HG03558 (cell line): ENCODE measurements around the gene WRNIP1.

Experiments used
- ATAC-seq: cut with Tn5 transposase; IDR thresholded peaks from one replicate; pipeline ENCODE4 v1.9.1; 2021; ENCODE audit warnings: moderate number of reproducible peaks; ENCODE audit not compliant: unreplicated experiment; ENCODE audit errors: extremely low read depth

WRNIP1 gene

DNA sequence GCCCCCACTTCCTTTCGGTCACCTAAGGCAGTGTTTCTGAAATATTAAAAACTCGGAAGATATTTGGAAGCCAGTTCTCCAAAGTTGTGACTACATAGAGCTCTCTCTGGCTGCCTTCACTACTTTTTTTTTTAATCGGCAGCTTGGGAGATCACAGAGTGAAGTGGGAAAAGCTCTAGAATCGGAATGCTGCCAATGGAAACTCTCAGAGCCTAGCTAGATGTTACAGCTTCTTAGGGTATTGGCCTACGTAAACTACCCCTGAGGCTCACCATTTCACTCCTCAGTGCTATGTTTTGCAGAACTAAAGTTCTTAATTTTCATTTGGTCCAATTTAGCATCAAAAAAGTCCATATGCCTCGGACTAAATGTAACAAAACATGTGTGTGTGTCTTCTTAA, 61.9 kb downstream of the WRNIP1 start:
- no peak for ATAC-seq

DNA sequence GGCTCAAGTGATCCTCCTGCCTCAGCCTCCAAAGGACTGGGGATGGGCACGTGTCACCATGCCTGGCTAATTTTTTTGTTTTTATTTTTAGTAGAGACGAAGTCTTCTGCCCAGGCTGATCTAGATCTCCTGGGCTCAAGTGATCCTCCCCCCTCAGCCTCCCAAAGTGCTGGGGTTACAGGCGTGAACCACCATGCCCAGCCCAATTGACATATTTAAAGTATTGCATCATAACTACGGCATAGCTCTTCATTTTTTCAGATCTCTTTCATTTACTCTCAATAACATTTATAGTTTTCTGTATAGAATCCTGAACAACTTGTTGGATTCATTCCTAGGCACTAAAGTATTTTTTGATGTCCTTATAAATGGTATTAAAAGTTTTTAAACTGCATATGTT, 63.4 kb downstream of the WRNIP1 start:
- ATAC-seq, result no peak

- no peak for ATAC-seq
Measured at GRCh38 chr6:2829253-2829652, 64.1 kb downstream of the WRNIP1 start.

DNA sequence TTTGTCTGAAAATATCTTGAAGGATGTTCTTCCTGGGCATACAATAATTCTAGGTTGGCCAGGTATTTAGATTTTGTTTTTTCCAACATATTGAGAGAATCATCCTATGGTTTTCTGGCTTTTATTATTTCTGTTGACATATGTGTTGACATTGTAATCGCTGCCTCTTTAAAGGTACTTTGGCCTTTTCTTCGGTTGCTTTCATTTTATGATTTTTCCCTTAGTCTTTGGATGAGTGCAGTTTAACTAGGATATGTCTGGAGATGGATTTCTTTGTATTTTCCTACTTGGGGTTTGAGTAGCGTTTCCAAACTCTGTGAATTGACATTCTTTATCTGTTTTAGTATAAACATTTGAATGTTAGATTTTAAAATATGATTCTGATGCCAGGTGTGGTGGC, 65.0 kb downstream of the WRNIP1 start:
- no peak for ATAC-seq

DNA sequence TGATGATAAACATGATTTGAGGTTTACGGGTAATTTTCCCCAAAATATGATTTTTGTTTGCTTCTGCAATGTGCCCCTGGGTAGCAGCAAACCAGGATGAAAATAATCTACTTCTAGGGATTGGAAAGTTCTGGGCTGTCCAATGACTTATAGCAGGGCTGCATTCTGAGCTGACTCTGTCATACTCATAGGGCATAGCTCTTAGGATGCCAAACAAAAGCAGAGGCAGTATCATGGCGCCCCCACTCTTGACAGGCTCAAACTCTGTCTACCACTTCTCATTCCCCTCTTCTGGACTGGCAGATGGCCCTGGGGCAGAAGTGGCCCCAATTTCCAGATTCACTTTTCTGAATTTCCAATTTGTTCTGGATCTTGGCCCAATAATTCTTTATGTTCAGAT, 66.2 kb downstream of the WRNIP1 start:
- ATAC-seq, result no peak

- ATAC-seq, result no peak
Measured at GRCh38 chr6:2834262-2834661, 69.1 kb downstream of the WRNIP1 start.
